Adrenal gland (tissue), 12 donors: ENCODE data around the gene SLC15A3. TPM values are rescaled to one million over a fixed set of nuclear protein-coding genes. Genes with fewer than 3 reads are reported as not detected.

Source experiments
- DNase-seq, 7 donors: peaks; one replicate each; pipeline ENCODE4 v3.0.0-alpha.2; 2019 to 2020
- H3K27ac ChIP-seq, 5 donors: fragments of 200-600 bp; sonication (generic) in 4 of 5; 1 replicate in 3 of 5; 2 replicates in 2 of 5; pipeline versions ENCODE4 v1.5.1 to v1.8.0; 2016 to 2020; ENCODE audit warnings: mild to moderate bottlenecking in 1 of 5
- H3K27me3 ChIP-seq: fragments of 200-600 bp; 2 replicates; pipeline ENCODE4 v1.8.0; 2021
- H3K36me3 ChIP-seq, 2 donors: fragments of 200-600 bp; replicated peaks in 1 of 2; 1 replicate in 1 of 2; 2 replicates in 1 of 2; pipeline versions ENCODE4 v1.5.1 to v1.8.0; 2018 to 2022
- H3K4me1 ChIP-seq, 2 donors: fragments of 200-600 bp; replicated peaks in 1 of 2; 1 replicate in 1 of 2; 2 replicates in 1 of 2; pipeline versions ENCODE4 v1.5.1 to v1.8.0; 2018 to 2021
- H3K4me3 ChIP-seq, 4 donors: fragments of 200-600 bp; sonication (generic) in 3 of 4; one replicate each; pipeline ENCODE4 v1.5.1; 2016 to 2018
- H3K9me3 ChIP-seq, 3 donors: fragments of 200-600 bp; sonication (generic) in 1 of 3; replicated peaks in 1 of 3; 1 replicate in 2 of 3; 2 replicates in 1 of 3; pipeline versions ENCODE4 v1.5.1 to v1.8.0; 2016 to 2021
- CTCF ChIP-seq, 6 experiments: fragments of 450-650 bp in 4 of 6; fragments of 200-600 bp in 2 of 6; sonication (generic) in 1 of 6; IDR thresholded peaks; 1 replicate in 5 of 6; 2 replicates in 1 of 6; pipeline versions ENCODE4 v1.5.1 to v1.8.0; 2016 to 2021; ENCODE audit warnings: antibody characterized with exemption in 6 of 6, mild to moderate bottlenecking in 2 of 6, moderate library complexity in 1 of 6
- POLR2A ChIP-seq, 2 donors: fragments of 450-650 bp; IDR thresholded peaks; one replicate each; pipeline ENCODE4 v1.6.1; 2017; ENCODE audit warnings: antibody characterized with exemption in 2 of 2, mild to moderate bottlenecking in 2 of 2, moderate library complexity in 1 of 2
- WGBS, 4 donors: extraction: QIAGEN DNeasy Blood & Tissue Kit in 2 of 4; methylation state at CpG; one replicate each; pipeline versions ENCODE4 v1.1.5 to v1.1.7; 2013 to 2017; 5-methylcytosine and 5-hydroxymethylcytosine counted together
- intact Hi-C, 2 donors: fragments of 100-400 bp; cut with DNase I; formaldehyde crosslinking; loops; one replicate each; pipeline versions ENCODE4 v1.14.1 to v1.15.0; 2022 to 2023
- polyA plus RNA-seq, 3 donors: library from polyadenylated mRNA; stranded (reverse); fragments of 200-250 nt in 2 of 3; fragments of 350-450 nt in 1 of 3; fragmentation: Illumina TruSeq in 1 of 3; extraction: RNeasy Lipid Tissue Mini Kit (QIAGEN cat#74804) in 1 of 3; gene quantifications; one replicate each; pipeline ENCODE4 v1.2.3, GENCODE V29; 2013 to 2014
- total RNA-seq, 9 donors: library from RNA; depleted of rRNA in 4 of 9; stranded (reverse); fragments of >200 nt in 4 of 9; fragments of 120-200 nt in 1 of 9; fragmentation: NEBNext Ultra II Directional in 1 of 9; extraction: Animal tissue kit (Norgen Biotek cat#: 25700) in 1 of 9; gene quantifications; one replicate each; pipeline versions ENCODE4 v1.1.0 to v1.2.4, GENCODE V29; 2013 to 2023
- donor health status: healthy with polysubstance abuse.
- donor health status: Bipolar disorder and iron deficiency.
- donor health status: DM: yes; HTN: yes; CAD: no.
- donor health status: DM: no; HTN: no; CAD: no.
- donor health status: DM: no; HTN: no; CAD: no.
- donor health status: DM: yes; HTN: yes; CAD: no.

The SLC15A3 gene
- total and polyA plus RNA-seq, 12 donors: 6.7 to 57.7 (median 31.0) TPM

- intact Hi-C loops: no loop called here
- Histone ChIP-seq H3K27me3 (no peaks in the 10 kb centered on the region), H3K9me3 (no peaks in the 10 kb centered on the region), H3K36me3 (no peaks in the 10 kb centered on the region), H3K4me1 (no peaks in the 10 kb centered on the region), H3K4me3 (no peak overlapping the region), H3K27ac (no peak overlapping the region)
- TF ChIP-seq CTCF (IDR thresholded peaks at IDR 0.05) (no peak), POLR2A (IDR thresholded peaks at IDR 0.05) (no peak)
- DNase-seq: peak in 2 of 7 donors; percentile 27 to 32
- WGBS, 4 donors: 68 to 80% (median 74%) methylated on average over 17 of the region's 17 CpGs
Observed at GRCh38 chr11:60985991-60986915, 34.3 kb upstream of the SLC15A3 start.

DNA sequence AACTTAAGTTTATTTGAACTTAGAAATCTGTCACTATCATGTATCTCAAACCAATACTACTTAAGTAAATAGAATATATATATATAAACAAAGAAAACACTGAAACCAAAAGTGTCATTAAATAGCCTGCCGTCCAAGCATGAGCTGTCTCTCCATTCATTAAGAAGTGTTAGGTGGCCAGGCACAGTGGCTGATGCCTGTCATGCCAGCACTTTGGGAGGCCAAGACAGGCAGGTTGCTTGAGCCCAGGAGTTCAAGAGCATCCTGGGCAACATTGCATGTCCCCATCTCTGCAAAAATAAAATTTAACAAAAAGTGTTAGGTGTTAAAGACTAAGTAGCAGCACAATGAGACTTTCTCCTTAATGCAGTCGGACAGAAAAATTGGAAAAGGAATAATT lies 33.5 kb upstream of the SLC15A3 start:
- H3K36me3 ChIP-seq: no peaks in the 10 kb centered on the region
- DNase-seq: no peak
- intact Hi-C loops: no loop called here
- H3K9me3 ChIP-seq: no peaks in the 10 kb centered on the region
- H3K27ac ChIP-seq: no peak overlapping the region
- WGBS, 4 donors: 88 to 91% (median 90%) methylated on average over 2 of the region's 2 CpGs
- no peaks in the 10 kb centered on the region for H3K27me3 ChIP-seq
- no peak overlapping the region for H3K4me3 ChIP-seq
- H3K4me1 ChIP-seq: no peaks in the 10 kb centered on the region
- TF ChIP-seq POLR2A (IDR thresholded peaks at IDR 0.05) (no peak), CTCF (IDR thresholded peaks at IDR 0.05) (no peak)

DNA sequence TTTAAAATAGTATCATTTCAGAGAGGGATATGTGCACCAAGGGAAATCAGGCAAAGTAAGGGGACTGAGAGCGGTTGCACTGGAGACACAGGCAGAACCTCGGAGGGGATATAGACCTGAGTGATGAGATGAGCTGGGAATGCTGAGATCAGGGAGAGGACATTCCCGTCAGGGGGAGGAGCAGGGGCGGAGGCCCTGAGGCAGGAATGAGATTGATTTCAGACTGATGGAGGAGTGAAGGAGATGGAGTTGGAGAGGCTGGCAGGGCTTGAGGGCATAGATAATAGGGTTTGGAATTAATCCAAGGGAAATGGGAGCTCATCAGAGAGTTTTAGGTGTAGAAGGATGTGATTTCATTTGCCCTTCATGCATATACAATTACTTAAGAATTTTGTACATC lies 32.7 kb upstream of the SLC15A3 start:
- 71 to 76% (median 74%) methylated on average over 4 of the region's 4 CpGs for whole genome bisulfite sequencing, 4 donors
- no peak for TF ChIP-seq POLR2A (IDR thresholded peaks at IDR 0.05)
- TF ChIP-seq CTCF (IDR thresholded peaks at IDR 0.05): no peak

GRCh38 chr11:60984149-60984548 lies 32.2 kb upstream of the SLC15A3 start:
- intact Hi-C loops: no loop called here
- no peaks in the 10 kb centered on the region for H3K27me3 ChIP-seq
- no peak overlapping the region for H3K27ac ChIP-seq
- H3K4me1 ChIP-seq: no peaks in the 10 kb centered on the region
- DNase-seq: no peak
- 70 to 83% (median 73%) methylated on average over 6 of the region's 6 CpGs for WGBS, 4 donors
- no peak overlapping the region for H3K4me3 ChIP-seq
- no peak for TF ChIP-seq CTCF (IDR thresholded peaks at IDR 0.05)
- H3K9me3 ChIP-seq: no peaks in the 10 kb centered on the region
- H3K36me3 ChIP-seq: no peaks in the 10 kb centered on the region

More for the DNA sequence above, 32.7 kb upstream of the SLC15A3 start:
- no peak for DNase-seq
- Histone ChIP-seq H3K4me1 (no peaks in the 10 kb centered on the region), H3K9me3 (no peaks in the 10 kb centered on the region), H3K4me3 (no peak overlapping the region), H3K27me3 (no peaks in the 10 kb centered on the region), H3K27ac (no peak overlapping the region), H3K36me3 (no peaks in the 10 kb centered on the region)
- intact Hi-C loops: no loop called here
